Thyroid gland (tissue), 4 donors: ENCODE results near the gene CAMTA1. TPM values are rescaled to one million over a fixed set of nuclear protein-coding genes. Genes with fewer than 3 reads are reported as not detected.

ENCODE experiments used
- DNase-seq, 2 donors: peaks; one replicate each; pipeline ENCODE4 v3.0.0-alpha.2; 2019
- H3K27ac ChIP-seq, 3 donors: fragments of 200-600 bp; sonication (generic); 1 replicate in 2 of 3; 2 replicates in 1 of 3; pipeline ENCODE4 v1.5.1; 2016 to 2019; ENCODE audit warnings: mild to moderate bottlenecking in 1 of 3, moderate library complexity in 1 of 3
- H3K27me3 ChIP-seq: fragments of 200-600 bp; sonication (generic); one replicate; pipeline ENCODE4 v1.5.1; 2019
- H3K36me3 ChIP-seq, 2 donors: fragments of 200-600 bp; sonication (generic); one replicate each; pipeline ENCODE4 v1.5.1; 2016 to 2019
- H3K4me1 ChIP-seq, 2 donors: fragments of 200-600 bp; sonication (generic); one replicate each; pipeline ENCODE4 v1.5.1; 2017 to 2019
- H3K4me3 ChIP-seq, 3 donors: fragments of 200-600 bp; sonication (generic); replicated peaks in 1 of 3; 1 replicate in 2 of 3; 2 replicates in 1 of 3; pipeline ENCODE4 v1.5.1; 2016; ENCODE audit warnings: mild to moderate bottlenecking in 1 of 3
- H3K9me3 ChIP-seq: fragments of 200-600 bp; sonication (generic); one replicate; pipeline ENCODE4 v1.5.1; 2017
- CTCF ChIP-seq, 6 experiments: fragments of 200-600 bp in 3 of 6; fragments of 450-650 bp in 3 of 6; sonication (generic) in 3 of 6; IDR thresholded peaks; one replicate each; pipeline ENCODE4 v1.5.1; 2016 to 2019; ENCODE audit warnings: antibody characterized with exemption in 6 of 6, mild to moderate bottlenecking in 2 of 6, inconsistent platforms in 1 of 6, moderate library complexity in 1 of 6
- POLR2A ChIP-seq, 2 donors: fragments of 450-650 bp; IDR thresholded peaks; one replicate each; pipeline ENCODE4 v1.6.1; 2017; ENCODE audit warnings: antibody characterized with exemption in 2 of 2, mild to moderate bottlenecking in 2 of 2, moderate library complexity in 1 of 2
- WGBS, 2 donors: methylation state at CpG; one replicate each; pipeline ENCODE4 v1.1.5; 2017; 5-methylcytosine and 5-hydroxymethylcytosine counted together
- intact Hi-C: fragments of 100-400 bp; cut with DNase I; formaldehyde crosslinking; loops from one replicate; pipeline ENCODE4 v1.15.1; 2023
- total RNA-seq, 4 donors: library from RNA; depleted of rRNA; stranded (reverse); fragments of >200 nt; gene quantifications; one replicate each; pipeline ENCODE4 v1.2.3, GENCODE V29; 2016

Gene CAMTA1
- total RNA-seq, 4 donors from 2014 or later, result 63.9 to 124 (median 101) TPM

- TF ChIP-seq POLR2A (IDR thresholded peaks at IDR 0.05) (no peak), CTCF (IDR thresholded peaks at IDR 0.05) (no peak)
- Histone ChIP-seq H3K36me3 (no peaks in the 10 kb centered on the region), H3K9me3 (no peaks in the 10 kb centered on the region), H3K27ac (no peak overlapping the region), H3K27me3 (no peaks in the 10 kb centered on the region), H3K4me3 (no peak overlapping the region), H3K4me1 (peaks cover 0 to 4% of the 10 kb centered on the region in 2 donors)
- 62 to 76% methylated on average over 10 to 14 of the region's 16 CpGs for WGBS, 2 donors
- intact Hi-C loops, result no loop called here
- DNase-seq, result no peak
Observed at GRCh38 chr1:7558041-7558461, 772.8 kb downstream of the CAMTA1 start.

DNA sequence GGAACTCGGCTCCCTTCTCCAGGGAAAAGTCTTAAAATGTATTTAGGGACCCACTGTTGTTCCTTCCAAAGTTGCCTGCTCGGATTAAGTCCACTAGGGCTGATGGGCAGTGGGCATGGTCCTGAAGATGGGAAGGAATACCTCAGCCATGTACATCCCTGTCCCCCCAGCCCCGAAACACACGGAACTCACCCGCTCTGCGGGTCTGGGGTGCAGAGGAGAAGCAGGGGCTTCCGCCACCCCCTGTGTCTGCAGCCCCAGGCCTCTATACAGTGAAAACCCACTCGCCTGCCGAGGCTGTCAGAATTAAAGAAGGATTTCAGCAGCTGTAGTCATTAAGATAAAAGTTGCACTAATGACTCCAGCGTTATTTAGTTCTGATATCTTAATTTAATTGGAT lies 773.2 kb downstream of the CAMTA1 start:
- intact Hi-C loops, result no loop called here
- no peaks in the 10 kb centered on the region for H3K36me3 ChIP-seq
- H3K4me1 ChIP-seq, result peaks cover 0 to 4% of the 10 kb centered on the region in 2 donors
- 92 to 94% methylated on average over 8 to 9 of the region's 10 CpGs for WGBS, 2 donors
- no peak overlapping the region for H3K4me3 ChIP-seq
- no peak for DNase-seq
- H3K9me3 ChIP-seq, result no peaks in the 10 kb centered on the region
- TF ChIP-seq CTCF (IDR thresholded peaks at IDR 0.05) (no peak), POLR2A (IDR thresholded peaks at IDR 0.05) (no peak)
- H3K27me3 ChIP-seq, result no peaks in the 10 kb centered on the region
- no peak overlapping the region for H3K27ac ChIP-seq

DNA sequence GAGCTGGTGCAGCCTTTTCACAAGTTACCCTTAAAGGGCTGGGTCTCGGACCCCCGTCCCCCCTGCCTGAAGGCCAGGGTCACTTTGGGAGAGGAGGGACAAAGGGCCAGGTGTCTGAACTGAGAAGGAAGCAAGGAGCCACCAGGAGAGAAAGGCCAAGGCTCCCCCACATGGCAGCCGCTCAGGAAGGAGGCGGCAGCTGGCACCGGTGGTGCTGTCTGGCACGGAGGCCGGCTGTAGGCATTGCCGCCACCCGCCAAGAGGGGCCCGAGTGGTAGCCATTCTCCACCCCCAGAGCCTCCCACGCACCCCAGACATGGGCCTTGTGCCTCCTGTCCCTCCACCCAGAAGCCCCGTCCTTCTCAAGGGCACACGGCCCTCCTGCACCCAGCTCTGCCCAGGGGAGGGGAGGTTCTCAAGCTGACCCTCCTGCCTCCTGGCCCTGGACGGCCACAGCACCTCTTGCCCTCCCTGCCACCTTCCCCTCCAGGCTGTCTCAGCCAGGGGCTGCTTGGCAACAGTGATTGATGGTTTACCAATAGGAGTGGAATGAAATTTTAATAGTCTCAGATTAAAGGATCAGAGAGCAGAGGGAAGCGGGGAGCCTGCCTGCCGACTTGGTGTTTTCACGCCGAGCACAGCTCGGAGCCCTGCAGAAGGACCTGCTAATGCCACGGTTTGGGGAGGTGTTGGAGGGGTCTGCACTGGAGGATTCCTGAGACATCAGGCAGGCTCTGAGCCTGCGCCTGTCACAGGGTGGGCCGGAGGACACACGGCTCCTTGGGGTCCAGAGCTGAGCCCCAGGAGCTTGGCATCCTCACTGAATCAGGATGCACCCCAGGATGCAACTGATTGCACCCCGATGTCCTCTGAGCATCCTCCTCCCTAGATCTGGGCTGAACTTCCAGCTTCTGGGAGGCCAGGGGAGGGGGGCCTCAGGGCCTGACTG lies 773.9 kb downstream of the CAMTA1 start:
- TF ChIP-seq CTCF (IDR thresholded peaks at IDR 0.05) (no peak), POLR2A (IDR thresholded peaks at IDR 0.05) (no peak)
- intact Hi-C loops, result no loop called here
- no peaks in the 10 kb centered on the region for H3K9me3 ChIP-seq
- H3K27ac ChIP-seq, result no peak overlapping the region
- H3K4me3 ChIP-seq, result no peak overlapping the region
- 90% methylated on average over 20 to 21 of the region's 24 CpGs for WGBS, 2 donors
- no peak for DNase-seq
- peaks cover 0 to 4% of the 10 kb centered on the region in 2 donors for H3K4me1 ChIP-seq
- H3K27me3 ChIP-seq, result no peaks in the 10 kb centered on the region
- H3K36me3 ChIP-seq, result no peaks in the 10 kb centered on the region

DNA sequence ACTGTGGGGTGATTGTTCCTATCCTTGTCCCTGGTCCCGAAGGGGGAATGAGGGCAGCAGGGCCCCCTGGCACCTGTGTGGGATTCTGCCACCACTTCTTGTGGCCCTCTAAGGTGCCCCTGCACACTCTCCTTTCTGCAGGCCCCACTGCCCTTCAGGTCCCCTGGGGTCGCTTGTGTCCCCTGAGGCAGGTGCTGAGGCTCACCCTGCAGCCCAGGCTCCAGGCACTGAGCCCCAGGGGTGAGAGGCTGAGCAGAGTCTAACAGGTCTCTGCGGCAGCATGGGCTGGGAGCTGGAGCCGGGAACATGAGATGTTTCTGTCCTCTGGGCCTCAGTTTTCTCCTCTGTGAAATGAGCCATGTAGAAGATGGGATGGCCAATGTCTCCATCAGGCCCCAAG lies 774.9 kb downstream of the CAMTA1 start:
- H3K27me3 ChIP-seq, result no peaks in the 10 kb centered on the region
- whole genome bisulfite sequencing, 2 donors, result 94 to 96% methylated on average over 4 of the region's 4 CpGs
- no peaks in the 10 kb centered on the region for H3K36me3 ChIP-seq
- no peak overlapping the region for H3K4me3 ChIP-seq
- intact Hi-C loops, result no loop called here
- TF ChIP-seq POLR2A (IDR thresholded peaks at IDR 0.05), result no peak
- H3K9me3 ChIP-seq, result no peaks in the 10 kb centered on the region
- peaks cover 0 to under 1% of the 10 kb centered on the region in 2 donors for H3K4me1 ChIP-seq
- H3K27ac ChIP-seq, result no peak overlapping the region
- no peak for DNase-seq

DNA sequence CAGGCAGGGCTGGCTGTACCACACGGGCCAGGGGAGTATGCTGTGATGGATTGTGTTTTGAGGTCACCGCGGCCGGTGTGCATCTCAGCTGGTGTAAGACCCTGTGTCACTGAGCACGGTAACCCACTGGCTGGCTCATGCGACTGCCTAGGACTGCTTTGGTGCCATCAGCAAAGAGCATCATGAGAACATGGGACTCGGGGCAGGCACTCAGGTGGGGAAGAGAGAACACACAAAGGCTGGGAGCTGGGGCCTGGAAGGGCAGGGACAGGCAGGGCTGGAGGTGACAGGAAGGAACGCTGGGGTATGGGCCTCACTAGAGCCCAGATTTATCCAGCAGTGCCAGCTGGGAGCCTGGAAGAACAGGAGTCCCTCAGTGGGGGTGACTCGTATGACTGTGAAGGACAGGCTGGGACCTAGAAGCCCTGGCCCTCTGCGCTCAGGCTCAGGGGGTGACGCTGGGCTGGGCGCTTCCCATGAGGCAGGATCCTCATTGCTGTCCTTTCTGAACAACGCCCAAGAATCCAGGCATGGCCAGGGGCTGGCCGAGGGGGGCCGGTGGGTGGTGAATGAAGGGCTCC lies 775.4 kb downstream of the CAMTA1 start:
- intact Hi-C loops, result no loop called here
- no peaks in the 10 kb centered on the region for H3K27me3 ChIP-seq
- TF ChIP-seq CTCF (IDR thresholded peaks at IDR 0.05) (no peak), POLR2A (IDR thresholded peaks at IDR 0.05) (no peak)
- H3K4me3 ChIP-seq, result no peak overlapping the region
- H3K27ac ChIP-seq, result no peak overlapping the region
- no peaks in the 10 kb centered on the region for H3K4me1 ChIP-seq
- no peak for DNase-seq
- H3K36me3 ChIP-seq, result no peaks in the 10 kb centered on the region
- WGBS, 2 donors, result 93 to 94% methylated on average over 12 to 14 of the region's 15 CpGs
- no peaks in the 10 kb centered on the region for H3K9me3 ChIP-seq
